Adrenal gland (tissue), 5 donors: ENCODE results near the gene PCGF3.

ENCODE experiments used
- CTCF ChIP-seq, 6 experiments: fragments of 450-650 bp in 4 of 6; fragments of 200-600 bp in 2 of 6; sonication (generic) in 1 of 6; IDR thresholded peaks; 1 replicate in 5 of 6; 2 replicates in 1 of 6; pipeline versions ENCODE4 v1.5.1 to v1.8.0; 2016 to 2021; ENCODE audit warnings: antibody characterized with exemption in 6 of 6, mild to moderate bottlenecking in 2 of 6, moderate library complexity in 1 of 6
- POLR2A ChIP-seq, 2 donors: fragments of 450-650 bp; IDR thresholded peaks; one replicate each; pipeline ENCODE4 v1.6.1; 2017; ENCODE audit warnings: antibody characterized with exemption in 2 of 2, mild to moderate bottlenecking in 2 of 2, moderate library complexity in 1 of 2
- donor health status: DM: no; HTN: no; CAD: no.

- TF ChIP-seq CTCF (IDR thresholded peaks at IDR 0.05) (no peak), POLR2A (IDR thresholded peaks at IDR 0.05) (no peak)
These were observed 71.3 kb downstream of the PCGF3 start for GRCh38 chr4:776743-777441.
